GDM1 (cell line): ENCODE data around the gene BCORL1.

Source experiments
- DNase-seq: peaks from one replicate; lab custom pipeline; 2025; lab: John Stamatoyannopoulos, UW

BCORL1 gene

DNA sequence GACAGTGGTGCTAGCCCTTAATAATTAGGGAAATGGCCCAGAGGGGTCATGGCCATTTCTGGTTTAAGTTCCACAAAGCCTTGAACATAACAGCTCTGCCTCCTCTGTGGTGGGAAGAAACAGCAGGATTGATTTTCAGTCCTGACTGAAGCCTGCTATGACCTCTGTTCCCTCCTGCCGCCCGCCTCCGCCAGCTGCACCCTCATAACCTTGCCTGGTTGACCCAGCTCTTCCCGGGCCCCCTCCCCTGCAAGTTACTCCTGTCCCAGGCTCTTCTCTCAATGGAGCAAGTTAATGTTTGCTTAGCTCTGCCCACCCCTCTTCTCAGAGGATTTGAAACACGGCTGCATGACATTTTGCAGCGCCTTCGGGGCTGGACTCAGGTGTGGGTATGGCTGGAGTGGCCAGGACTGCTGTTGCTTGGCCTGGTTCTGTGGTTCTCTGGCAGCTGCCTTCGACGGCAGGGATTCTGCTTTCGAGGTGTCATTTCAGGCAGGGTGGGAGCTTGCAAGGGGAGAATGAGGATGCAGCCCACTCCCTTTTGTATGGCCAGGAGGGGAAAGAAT lies 27.3 kb downstream of the BCORL1 start:
- DNase-seq = no peak

DNA sequence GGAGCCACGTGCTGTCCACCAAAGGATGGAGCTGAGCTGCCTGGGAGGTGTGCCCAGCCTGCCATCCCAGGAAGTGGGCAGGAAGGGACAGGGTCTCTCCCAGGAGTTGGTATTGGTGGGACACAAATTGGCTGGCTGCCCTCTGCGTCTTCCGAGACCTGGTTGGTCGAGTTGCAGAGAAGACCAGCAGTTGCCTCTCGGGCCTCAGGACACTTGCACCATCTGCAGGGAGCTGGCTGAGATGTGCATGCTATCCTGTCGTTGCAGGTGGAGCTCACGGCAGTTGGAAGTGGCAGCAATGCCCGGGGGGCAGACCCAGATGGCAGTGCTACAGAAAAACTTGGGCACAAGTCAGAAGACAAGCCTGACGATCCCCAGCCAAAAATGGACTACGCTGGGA lies 30.2 kb downstream of the BCORL1 start:
- DNase-seq = no peak

DNA sequence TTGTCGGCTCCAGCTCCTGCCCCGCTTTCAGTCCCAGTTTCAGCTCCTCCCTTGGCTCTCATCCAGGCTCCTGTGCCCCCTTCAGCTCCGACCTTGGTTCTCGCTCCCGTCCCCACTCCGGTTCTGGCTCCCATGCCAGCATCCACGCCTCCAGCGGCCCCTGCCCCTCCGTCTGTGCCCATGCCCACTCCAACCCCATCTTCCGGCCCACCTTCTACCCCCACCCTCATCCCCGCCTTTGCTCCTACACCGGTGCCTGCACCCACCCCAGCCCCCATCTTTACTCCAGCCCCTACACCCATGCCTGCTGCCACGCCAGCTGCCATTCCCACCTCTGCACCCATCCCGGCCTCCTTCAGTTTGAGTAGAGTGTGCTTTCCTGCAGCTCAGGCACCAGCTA lies 31.2 kb downstream of the BCORL1 start:
- no peak for DNase-seq

DNA sequence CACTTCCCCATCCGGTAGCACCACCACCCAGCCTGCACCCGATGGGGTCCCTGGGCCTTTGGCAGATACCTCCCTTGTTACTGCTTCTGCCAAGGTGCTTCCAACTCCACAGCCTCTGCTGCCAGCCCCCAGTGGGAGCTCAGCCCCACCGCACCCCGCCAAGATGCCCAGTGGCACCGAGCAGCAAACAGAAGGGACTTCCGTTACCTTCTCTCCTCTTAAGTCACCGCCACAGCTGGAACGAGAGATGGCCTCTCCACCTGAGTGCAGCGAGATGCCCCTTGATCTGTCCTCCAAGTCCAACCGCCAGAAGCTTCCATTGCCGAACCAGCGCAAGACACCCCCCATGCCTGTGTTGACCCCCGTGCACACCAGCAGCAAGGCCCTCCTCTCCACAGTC lies 31.9 kb downstream of the BCORL1 start:
- DNase-seq = no peak

DNA sequence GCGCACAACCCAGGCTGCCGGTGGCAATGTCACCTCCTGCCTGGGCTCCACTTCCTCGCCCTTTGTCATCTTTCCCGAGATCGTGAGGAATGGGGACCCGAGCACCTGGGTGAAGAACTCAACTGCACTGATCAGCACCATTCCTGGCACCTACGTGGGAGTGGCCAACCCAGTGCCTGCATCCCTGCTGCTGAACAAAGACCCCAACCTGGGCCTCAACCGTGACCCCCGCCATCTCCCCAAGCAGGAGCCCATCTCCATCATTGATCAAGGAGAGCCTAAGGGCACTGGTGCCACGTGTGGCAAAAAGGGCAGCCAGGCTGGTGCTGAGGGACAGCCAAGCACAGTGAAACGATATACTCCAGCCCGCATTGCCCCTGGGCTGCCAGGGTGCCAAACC lies 32.3 kb downstream of the BCORL1 start:
- no peak for DNase-seq

DNA sequence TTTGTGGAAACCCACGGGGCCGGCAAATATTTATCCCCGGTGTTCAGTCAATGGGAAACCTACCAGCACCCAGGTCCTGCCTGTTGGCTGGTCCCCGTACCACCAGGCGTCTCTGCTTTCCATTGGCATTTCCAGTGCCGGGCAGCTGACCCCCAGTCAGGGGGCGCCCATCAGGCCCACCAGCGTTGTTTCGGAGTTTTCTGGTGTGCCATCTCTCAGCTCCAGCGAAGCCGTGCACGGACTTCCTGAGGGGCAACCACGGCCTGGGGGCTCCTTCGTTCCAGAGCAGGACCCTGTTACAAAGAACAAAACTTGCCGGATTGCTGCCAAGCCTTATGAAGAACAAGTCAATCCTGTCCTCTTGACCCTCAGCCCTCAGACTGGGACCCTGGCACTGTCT lies 32.7 kb downstream of the BCORL1 start:
- DNase-seq = no peak

DNA sequence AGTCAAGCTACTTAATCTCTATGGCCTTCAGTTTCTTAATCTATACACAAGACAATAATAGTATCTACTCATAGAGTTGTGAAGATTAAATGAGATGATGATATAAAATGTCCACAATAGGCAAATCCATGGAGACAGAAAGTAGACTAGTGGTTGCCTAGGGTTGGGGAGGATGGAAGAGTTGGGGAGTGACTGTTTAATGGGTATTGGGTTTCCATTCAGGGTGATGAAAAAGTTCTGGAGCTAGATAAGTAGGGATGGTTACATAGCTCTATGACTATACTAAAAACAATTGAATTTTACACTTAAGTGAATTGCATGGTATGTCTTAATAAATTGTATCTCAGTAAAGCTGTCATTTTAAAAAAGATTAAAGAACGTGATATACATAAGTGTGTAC lies 35.7 kb downstream of the BCORL1 start:
- DNase-seq = no peak

DNA sequence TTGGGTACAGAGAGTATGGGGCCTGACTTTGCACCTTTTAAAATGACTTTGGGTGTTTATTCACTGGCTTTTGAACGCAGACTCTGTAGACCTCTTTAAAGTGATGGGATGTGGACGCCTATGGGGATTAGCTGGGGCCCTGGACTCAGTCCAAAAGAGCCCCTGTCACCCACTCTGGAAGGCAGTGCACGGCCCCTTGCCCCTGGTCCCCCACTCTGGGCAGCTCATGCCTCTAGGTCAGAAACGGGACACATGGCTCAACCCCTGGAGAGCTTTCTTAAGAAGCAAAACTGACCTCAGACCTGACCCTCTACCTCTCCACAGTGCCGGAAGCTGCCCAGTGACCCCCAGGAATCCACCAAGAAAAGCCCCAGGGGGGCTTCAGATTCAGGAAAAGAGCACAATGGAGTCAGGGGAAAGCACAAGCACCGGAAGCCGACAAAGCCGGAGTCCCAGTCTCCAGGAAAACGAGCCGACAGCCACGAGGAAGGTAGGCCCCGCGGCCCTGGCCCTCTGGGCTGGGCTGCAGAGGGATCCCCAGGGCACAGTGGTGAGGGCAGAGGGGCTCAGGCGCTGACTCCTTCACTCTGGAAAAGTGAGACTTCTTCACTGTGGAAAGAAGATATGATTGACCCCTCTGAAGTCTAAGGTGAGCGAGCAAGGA lies 38.4 kb downstream of the BCORL1 start:
- DNase-seq = no peak

DNA sequence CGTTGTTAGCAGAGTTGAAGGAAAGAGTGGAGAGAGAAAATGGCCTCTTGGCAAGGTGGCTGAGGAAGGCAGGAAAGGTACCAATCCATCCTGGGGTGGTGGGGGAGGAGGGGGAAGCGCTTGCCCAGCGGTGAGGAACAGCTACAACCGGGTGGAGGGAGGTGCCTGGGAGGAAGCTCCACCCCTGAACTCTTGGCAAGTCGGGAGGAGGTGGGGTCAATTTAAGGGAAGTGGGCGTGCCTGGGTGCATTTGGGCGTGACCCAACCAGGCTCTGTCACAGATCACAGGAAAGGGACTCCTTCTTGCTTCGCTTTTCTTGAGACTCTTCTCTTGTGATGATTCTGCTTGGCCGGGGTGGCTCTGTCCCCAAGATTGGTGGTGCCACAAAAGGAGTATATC lies 41.7 kb downstream of the BCORL1 start:
- peak; percentile 66 for DNase-seq

DNA sequence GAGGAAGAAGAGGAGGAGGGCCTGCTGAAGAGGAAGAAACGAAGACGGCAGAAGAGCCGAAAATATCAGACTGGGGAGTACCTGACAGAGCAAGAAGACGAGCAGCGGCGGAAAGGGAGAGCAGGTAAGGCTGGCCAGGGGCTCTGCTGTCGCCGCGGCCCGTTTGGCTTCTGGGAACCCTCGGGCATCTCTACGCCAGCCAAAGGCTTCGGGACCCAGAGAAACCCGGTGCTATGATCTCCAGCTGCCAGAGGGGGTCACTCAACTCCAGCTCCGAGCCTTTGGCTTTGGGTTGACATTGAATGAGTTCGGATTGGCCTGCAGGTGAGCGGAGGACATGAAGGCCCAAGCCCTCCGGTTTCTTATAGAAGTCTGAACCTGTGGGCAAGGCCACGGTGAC lies 42.8 kb downstream of the BCORL1 start:
- no peak for DNase-seq

DNA sequence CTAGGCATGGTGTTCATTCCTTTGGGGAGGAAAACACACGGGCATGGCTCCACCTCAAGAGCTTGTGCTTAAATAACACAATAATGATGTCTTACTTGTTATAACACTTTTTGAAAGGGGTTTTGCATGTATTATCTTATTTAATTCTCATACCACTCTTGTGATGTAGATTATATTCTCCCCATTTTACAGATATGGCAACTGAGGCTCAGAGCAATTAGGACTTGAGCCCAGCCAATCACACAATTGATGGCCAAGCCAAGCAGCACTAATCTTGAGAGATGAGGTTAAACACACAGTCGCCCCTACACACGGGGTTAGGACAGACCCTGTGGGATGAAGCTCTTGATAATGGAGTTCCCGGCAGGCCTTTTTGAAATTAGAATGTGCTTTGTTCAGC lies 45.1 kb downstream of the BCORL1 start:
- no peak for DNase-seq

DNA sequence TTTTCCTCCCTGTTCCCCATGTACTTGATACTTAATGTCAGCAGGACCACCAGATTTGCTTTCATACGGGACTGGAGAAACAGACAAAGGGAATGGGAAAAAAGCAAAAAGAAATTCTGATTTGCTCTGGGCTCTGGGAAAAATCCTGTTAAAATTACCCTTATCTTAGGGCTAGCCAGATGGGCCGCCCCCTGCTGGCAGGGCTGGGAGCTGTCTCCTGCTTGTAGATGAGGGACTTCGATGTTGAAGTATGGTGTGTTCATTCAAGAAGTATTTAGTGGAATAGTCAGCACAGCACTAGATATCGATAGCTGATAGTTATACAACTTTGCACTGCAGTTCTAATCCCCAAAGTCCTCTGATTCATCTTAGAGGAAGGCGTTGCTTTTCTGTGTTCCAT lies 45.8 kb downstream of the BCORL1 start:
- DNase-seq = no peak

DNA sequence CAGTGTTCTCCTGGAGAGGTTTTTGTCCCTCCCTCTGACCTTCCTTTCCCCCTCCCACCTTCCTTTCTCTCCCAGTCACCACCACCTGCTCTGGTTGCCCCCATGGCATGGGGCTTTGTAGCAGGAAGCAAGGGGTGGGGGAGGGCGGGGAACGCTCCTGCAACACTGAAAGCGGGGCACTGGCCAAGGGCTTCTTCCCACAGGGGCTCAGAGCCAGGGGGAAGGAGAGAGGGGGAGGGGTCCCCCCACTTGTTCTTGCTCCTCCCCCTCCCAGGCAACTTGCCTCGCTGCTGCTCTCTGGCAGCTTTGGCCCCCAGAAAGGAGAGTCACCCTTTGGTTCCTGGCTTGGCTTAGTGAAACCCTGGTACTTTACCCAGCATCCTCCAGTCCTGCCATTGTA lies 48.4 kb downstream of the BCORL1 start:
- DNase-seq = no peak

DNA sequence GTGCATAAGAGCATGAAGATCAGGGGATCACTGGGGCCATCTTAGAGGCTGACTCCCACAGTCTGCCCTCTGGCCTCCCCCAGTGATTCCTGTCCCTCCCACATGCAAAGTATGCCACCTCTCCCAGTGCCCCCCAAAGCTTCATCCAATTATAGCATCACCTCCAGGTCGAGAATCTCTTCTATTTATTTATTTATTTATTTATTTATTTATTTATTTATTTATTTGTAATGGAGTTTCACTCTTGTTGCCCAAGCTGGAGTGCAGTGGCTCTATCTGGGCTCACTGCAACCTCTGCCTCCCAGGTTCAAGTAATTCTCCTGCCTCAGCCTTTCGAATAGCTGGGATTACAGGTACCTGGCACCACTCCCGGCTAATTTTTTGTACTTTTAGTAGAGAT lies 50.1 kb downstream of the BCORL1 start:
- DNase-seq = no peak

DNA sequence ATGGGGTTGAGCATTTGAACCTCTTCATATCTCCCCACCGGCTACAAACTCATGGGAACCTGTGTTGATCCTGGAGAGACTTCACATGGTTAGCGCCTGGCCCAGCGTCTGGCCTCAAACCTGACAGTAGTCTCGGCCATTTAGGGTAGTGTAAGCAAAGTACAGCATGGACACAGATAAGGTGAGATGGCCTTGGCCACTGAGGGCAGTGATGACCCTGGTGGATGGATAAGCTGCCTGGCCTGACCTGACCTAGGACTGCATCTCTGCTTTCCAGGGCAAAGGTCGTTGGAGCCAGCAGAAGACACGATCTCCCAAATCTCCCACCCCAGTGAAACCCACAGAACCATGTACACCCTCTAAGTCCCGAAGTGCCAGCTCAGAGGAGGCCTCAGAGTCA lies 51.7 kb downstream of the BCORL1 start:
- no peak for DNase-seq

DNA sequence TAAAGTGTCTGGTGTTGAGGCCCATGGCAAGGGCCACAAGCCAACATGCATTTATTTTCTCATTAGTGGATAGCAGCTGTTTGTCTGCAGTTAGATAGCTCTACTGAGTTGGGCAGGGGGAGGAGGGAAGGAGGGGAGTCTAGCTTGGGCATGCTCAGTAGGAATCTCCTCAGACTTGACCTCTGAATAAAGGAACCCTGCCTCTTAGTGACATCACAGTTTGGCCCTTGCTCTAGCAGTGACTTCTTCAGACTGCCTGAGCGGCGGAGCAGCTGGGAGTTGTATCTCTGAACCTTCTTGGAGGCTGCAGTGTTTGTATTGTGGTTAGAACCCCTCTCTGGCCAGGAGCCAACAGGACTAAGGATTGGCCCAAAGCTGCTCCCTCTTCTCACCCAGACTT lies 57.4 kb downstream of the BCORL1 start:
- no peak for DNase-seq

DNA sequence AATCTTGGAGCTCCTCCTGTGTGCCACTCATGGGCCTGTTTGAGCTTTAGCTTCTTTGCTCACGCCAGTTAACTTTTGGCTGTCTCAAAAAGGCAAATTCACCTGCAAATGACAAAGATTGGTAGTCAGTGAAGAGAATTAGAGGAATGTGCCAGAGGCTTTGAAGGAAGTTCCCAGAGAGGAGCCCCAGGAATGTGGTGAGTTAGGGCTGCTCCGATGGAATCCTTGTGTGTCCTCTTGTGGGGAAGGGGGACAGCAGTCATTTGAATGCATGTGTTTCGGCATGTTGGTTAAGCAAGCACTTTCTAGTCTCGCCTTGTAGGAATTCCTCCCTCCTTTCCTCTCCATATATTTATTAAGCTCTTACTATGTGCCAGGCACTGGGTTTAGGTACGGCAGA lies 65.0 kb downstream of the BCORL1 start:
- no peak for DNase-seq

DNA sequence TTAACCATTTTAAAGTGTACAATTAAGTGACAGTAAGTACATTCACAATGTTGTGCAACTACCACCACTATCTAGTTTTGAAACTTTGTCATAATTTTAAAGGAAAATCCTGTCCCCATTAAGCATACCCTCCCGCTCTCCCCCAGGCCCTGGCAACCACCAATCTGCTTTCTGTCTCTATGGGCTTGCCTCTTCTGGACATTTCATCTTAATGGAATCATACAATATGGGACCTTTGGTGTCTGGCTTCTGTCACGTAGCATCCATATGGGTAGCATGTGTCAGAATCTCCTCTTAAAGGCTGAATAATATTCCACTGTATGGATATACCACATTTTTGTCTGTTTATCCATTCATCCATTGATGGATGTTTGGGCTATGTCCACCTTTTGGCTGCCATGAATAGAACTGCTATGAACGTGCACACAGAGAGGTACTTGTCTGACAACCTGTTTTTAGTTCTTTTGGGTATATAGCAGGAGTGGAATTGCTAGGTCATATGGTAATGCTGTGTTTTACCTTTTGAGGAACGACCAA lies 66.3 kb downstream of the BCORL1 start:
- no peak for DNase-seq

DNA sequence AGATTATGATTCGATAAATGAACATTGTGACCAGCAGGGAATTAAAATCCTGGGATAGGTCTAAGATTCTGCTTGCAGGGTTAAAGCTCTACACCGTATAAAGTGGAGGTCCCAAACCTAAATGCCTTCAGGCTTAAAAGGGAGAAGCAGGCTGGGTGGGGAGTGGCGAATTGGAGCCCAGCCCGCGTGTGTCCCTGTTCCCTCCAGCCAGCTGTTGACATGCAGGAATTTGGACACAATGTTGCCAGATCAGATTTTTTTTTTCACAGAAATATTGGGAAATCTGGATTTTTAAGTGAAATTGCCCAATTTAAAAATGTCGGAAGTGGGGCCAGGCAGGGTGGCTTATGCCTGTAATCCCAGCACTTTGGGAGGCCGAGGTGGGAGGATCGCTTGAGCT lies 67.4 kb downstream of the BCORL1 start:
- DNase-seq = no peak

DNA sequence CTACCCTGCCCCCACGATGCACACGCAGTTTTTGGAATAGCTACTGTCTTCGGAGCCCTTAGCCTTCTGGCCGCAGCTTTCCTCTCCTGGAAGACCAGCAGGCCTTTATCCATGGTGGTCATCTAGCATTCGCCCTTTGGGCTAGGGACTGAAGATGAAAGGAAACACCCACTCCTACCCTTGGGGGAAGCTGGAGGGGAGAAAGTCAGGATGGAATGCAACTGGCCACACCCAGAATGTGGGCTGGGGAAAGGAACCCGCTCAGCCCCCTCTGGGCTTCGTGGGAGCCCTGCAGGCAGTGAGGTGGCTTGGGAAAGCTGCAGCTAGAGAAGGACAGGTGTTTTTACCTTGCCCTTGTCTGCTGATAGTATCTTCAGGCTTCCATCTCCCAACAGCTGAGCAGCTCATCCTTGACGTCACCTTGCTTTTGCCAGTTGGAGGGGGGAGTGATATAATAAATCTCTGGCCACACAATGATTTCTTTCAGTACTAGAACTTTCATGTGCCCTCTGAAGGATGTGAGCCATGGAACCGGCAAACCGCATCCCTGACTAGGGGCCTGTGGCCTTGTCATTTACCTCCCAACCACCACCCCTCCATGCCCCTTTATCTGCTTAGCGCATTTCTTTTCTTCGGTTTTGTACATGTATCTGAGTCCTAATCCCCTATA lies 68.9 kb downstream of the BCORL1 start:
- no peak for DNase-seq

DNA sequence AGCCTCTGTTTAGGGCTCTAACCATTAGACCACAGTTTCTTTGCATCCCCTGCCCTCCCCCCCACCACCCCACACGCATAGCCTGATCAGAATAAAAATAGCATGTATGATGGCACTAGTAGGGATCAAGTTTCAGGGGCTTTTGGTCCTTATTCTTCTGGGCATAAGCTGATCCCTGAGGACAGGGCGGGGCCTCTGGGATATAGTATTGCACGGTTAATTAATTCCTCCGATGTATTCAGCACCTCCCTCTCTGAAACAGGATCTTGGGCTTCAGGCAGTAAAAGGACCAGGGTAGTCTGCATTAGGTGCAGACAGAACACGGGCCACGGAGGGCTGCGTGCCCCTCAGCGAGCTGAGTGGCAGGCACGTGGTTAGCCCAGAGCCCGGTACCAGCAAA lies 70.8 kb downstream of the BCORL1 start:
- DNase-seq = no peak

DNA sequence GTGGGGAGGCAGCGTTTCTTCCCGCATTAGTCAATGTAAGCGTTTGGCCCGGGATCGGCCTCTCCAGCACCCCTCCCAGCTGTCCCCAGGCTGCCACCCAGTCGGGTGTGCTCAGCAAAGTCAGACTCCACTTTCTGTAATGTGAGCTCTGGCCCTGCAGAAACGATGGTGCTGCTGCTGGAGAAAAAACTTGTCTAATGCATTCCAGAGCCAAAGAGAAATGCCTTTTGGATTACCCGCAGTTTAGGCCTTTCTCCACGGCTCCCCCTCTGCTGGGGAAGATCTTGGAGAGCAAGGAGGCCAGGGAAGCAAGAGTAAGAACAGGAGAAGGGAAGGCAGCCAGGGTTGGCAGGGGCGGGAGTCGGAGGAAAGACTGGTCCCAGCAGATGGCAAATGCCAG lies 72.7 kb downstream of the BCORL1 start:
- no peak for DNase-seq

DNA sequence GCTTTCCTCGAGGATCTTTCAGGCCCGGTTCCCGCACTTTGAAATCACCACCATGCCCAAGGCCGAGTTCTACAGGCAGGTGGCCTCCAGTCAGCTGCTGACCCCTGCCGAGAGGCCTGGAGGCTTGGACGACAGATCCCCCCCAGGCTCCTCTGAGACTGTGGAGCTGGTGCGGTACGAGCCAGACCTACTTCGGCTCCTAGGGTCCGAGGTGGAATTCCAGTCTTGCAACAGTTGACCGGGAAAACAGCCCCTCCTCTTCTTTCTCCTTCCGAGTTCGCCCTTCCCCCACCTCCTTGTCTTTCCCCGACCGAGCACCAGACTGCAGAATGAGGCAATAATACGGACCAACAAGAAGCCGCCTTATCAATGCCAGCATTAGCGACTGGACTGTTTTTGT lies 73.5 kb downstream of the BCORL1 start:
- no peak for DNase-seq

DNA sequence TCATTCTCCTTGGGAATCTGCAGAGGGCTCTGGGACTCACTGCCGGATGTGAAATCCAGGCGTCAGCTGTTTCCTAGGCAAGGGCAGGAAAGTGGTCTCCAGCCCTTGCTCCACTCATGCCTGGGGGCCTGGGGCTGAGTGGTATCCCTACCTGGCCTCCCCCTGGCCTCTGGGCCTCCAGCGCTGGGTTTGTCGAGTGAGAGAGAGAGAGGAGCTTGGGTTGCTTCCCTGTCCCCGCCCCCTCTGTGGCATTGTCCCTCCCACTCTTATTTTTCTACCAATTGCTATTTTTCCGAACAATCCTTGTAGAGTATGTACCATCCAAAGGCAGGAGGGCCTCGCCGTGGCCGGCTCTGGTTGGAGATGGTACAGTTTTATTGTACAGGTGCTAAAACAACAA lies 74.8 kb downstream of the BCORL1 start:
- DNase-seq = no peak
